BLaER1 treated with 17β-estradiol and CSF1 and Interleukin-3, amounts not matched to agents 10 nM and 100 nM (cell line): Measurements from ENCODE around the gene ASCC3.

Experiments
- H3K27ac ChIP-seq, 11 experiments: shearing (Covaris generic); formaldehyde crosslinking; 2 replicates each; pipeline ENCODE4 v1.8.1; 2022
- H3K27me3 ChIP-seq, 11 experiments: shearing (Covaris generic); formaldehyde crosslinking; 2 replicates each; pipeline ENCODE4 v1.8.1; 2022
- H3K36me3 ChIP-seq, 11 experiments: shearing (Covaris generic); formaldehyde crosslinking; 2 replicates each; pipeline ENCODE4 v1.8.1; 2022
- H3K4me1 ChIP-seq, 10 experiments: shearing (Covaris generic); formaldehyde crosslinking; 2 replicates each; pipeline ENCODE4 v1.8.1; 2022
- H3K4me2 ChIP-seq, 11 experiments: shearing (Covaris generic); formaldehyde crosslinking; 2 replicates each; pipeline ENCODE4 v1.8.1; 2022
- H3K4me3 ChIP-seq, 10 experiments: shearing (Covaris generic); formaldehyde crosslinking; 2 replicates each; pipeline ENCODE4 v1.8.1; 2022
- H3K9ac ChIP-seq, 11 experiments: shearing (Covaris generic); formaldehyde crosslinking; 2 replicates each; pipeline ENCODE4 v1.8.1; 2022
- H3K9me3 ChIP-seq, 11 experiments: shearing (Covaris generic); formaldehyde crosslinking; replicated peaks in 1 of 11; 2 replicates each; pipeline ENCODE4 v1.8.1; 2022
- H4K20me1 ChIP-seq, 11 experiments: shearing (Covaris generic); formaldehyde crosslinking; 2 replicates each; pipeline ENCODE4 v1.8.1; 2022
- Cebpa-rat ChIP-seq, 11 experiments: shearing (Covaris generic); IDR thresholded peaks; 2 replicates each; pipeline ENCODE4 v1.8.1; 2022

ASCC3 gene

GRCh38 chr6:100538086-100538485 is 343.0 kb downstream of the ASCC3 start:
- peaks cover 16 to 67% (median 41%) of the 10 kb centered on the region in 11 experiments; a peak in 21 of 22 replicates for H3K36me3 ChIP-seq
- no peaks in the 10 kb centered on the region for H3K9me3 ChIP-seq
- H3K9ac ChIP-seq = no peak overlapping the region
- H3K27me3 ChIP-seq = no peaks in the 10 kb centered on the region
- TF ChIP-seq Cebpa-rat (IDR thresholded peaks at IDR 0.05) = no peak
- no peak overlapping the region for H3K4me2 ChIP-seq
- no peaks in the 10 kb centered on the region; a peak in 1 of 22 replicates for H4K20me1 ChIP-seq
- H3K27ac ChIP-seq = no peak overlapping the region
- H3K4me1 ChIP-seq = no peaks in the 10 kb centered on the region
- H3K4me3 ChIP-seq = no peak overlapping the region

- H3K4me3 ChIP-seq = no peak overlapping the region
- H3K27me3 ChIP-seq = no peaks in the 10 kb centered on the region
- TF ChIP-seq Cebpa-rat (IDR thresholded peaks at IDR 0.05) = no peak
- no peak overlapping the region for H3K4me2 ChIP-seq
- H3K9ac ChIP-seq = no peak overlapping the region
- H3K4me1 ChIP-seq = no peaks in the 10 kb centered on the region
- no peaks in the 10 kb centered on the region for H4K20me1 ChIP-seq
- peaks cover 23 to 78% (median 36%) of the 10 kb centered on the region in 11 experiments; a peak in 21 of 22 replicates for H3K36me3 ChIP-seq
- H3K27ac ChIP-seq = no peak overlapping the region
- no peaks in the 10 kb centered on the region for H3K9me3 ChIP-seq
These were observed 362.5 kb downstream of the ASCC3 start for GRCh38 chr6:100518588-100518987.

GRCh38 chr6:100517633-100518032 is 363.5 kb downstream of the ASCC3 start:
- no peak for TF ChIP-seq Cebpa-rat (IDR thresholded peaks at IDR 0.05)
- Histone ChIP-seq H3K27ac (no peak overlapping the region), H3K4me2 (no peak overlapping the region), H3K4me1 (no peaks in the 10 kb centered on the region), H3K9me3 (no peaks in the 10 kb centered on the region), H3K4me3 (no peak overlapping the region), H3K9ac (no peak overlapping the region), H3K27me3 (no peaks in the 10 kb centered on the region), H4K20me1 (no peaks in the 10 kb centered on the region), H3K36me3 (peaks cover 26 to 81% (median 41%) of the 10 kb centered on the region in 11 experiments)

- no peak overlapping the region for H3K4me3 ChIP-seq
- no peaks in the 10 kb centered on the region for H4K20me1 ChIP-seq
- H3K36me3 ChIP-seq = peaks cover 32 to 81% (median 46%) of the 10 kb centered on the region in 11 experiments
- TF ChIP-seq Cebpa-rat (IDR thresholded peaks at IDR 0.05) = no peak
- H3K4me1 ChIP-seq = no peaks in the 10 kb centered on the region
- no peak overlapping the region for H3K27ac ChIP-seq
- no peak overlapping the region for H3K4me2 ChIP-seq
- H3K9me3 ChIP-seq = no peaks in the 10 kb centered on the region
- H3K9ac ChIP-seq = no peak overlapping the region
- H3K27me3 ChIP-seq = no peaks in the 10 kb centered on the region
These were observed 364.0 kb downstream of the ASCC3 start for GRCh38 chr6:100517106-100517505.

GRCh38 chr6:100514660-100515059 is 366.5 kb downstream of the ASCC3 start:
- Histone ChIP-seq H3K4me3 (no peak overlapping the region), H3K9ac (no peak overlapping the region), H3K27ac (no peak overlapping the region), H3K4me2 (no peak overlapping the region), H3K36me3 (peaks cover 51 to 86% (median 59%) of the 10 kb centered on the region in 11 experiments), H4K20me1 (no peaks in the 10 kb centered on the region), H3K27me3 (no peaks in the 10 kb centered on the region), H3K9me3 (no peaks in the 10 kb centered on the region), H3K4me1 (no peaks in the 10 kb centered on the region)
- TF ChIP-seq Cebpa-rat (IDR thresholded peaks at IDR 0.05) = no peak

- peaks cover 61 to 96% (median 72%) of the 10 kb centered on the region in 11 experiments for H3K36me3 ChIP-seq
- no peak overlapping the region for H3K9ac ChIP-seq
- no peaks in the 10 kb centered on the region for H3K9me3 ChIP-seq
- H3K27me3 ChIP-seq = no peaks in the 10 kb centered on the region
- no peak for TF ChIP-seq Cebpa-rat (IDR thresholded peaks at IDR 0.05)
- H3K4me3 ChIP-seq = no peak overlapping the region
- no peaks in the 10 kb centered on the region for H4K20me1 ChIP-seq
- no peak overlapping the region for H3K27ac ChIP-seq
- no peaks in the 10 kb centered on the region for H3K4me1 ChIP-seq
- H3K4me2 ChIP-seq = no peak overlapping the region
These were observed 368.8 kb downstream of the ASCC3 start for GRCh38 chr6:100512203-100512862.

GRCh38 chr6:100509101-100509500 is 372.0 kb downstream of the ASCC3 start:
- no peak overlapping the region for H3K4me3 ChIP-seq
- no peaks in the 10 kb centered on the region for H3K9me3 ChIP-seq
- H3K27me3 ChIP-seq = no peaks in the 10 kb centered on the region
- no peaks in the 10 kb centered on the region for H3K4me1 ChIP-seq
- H3K27ac ChIP-seq = no peak overlapping the region
- no peaks in the 10 kb centered on the region for H4K20me1 ChIP-seq
- H3K36me3 ChIP-seq = peaks cover 41 to 85% (median 57%) of the 10 kb centered on the region in 11 experiments
- TF ChIP-seq Cebpa-rat (IDR thresholded peaks at IDR 0.05) = no peak
- no peak overlapping the region for H3K4me2 ChIP-seq
- H3K9ac ChIP-seq = no peak overlapping the region

- H3K27me3 ChIP-seq = no peaks in the 10 kb centered on the region
- H3K9ac ChIP-seq = no peak overlapping the region
- no peaks in the 10 kb centered on the region for H3K4me1 ChIP-seq
- H3K27ac ChIP-seq = no peak overlapping the region
- H3K36me3 ChIP-seq = peaks cover 28 to 63% (median 43%) of the 10 kb centered on the region in 11 experiments
- no peak for TF ChIP-seq Cebpa-rat (IDR thresholded peaks at IDR 0.05)
- H3K9me3 ChIP-seq = no peaks in the 10 kb centered on the region
- H3K4me3 ChIP-seq = no peak overlapping the region
- H4K20me1 ChIP-seq = no peaks in the 10 kb centered on the region
- H3K4me2 ChIP-seq = no peak overlapping the region
These were observed 374.5 kb downstream of the ASCC3 start for GRCh38 chr6:100506651-100507050.

GRCh38 chr6:100504786-100505737 is 376.1 kb downstream of the ASCC3 start:
- H3K27ac ChIP-seq = no peak overlapping the region
- no peaks in the 10 kb centered on the region for H3K4me1 ChIP-seq
- H3K4me2 ChIP-seq = no peak overlapping the region
- H3K27me3 ChIP-seq = no peaks in the 10 kb centered on the region
- H4K20me1 ChIP-seq = no peaks in the 10 kb centered on the region
- no peaks in the 10 kb centered on the region for H3K9me3 ChIP-seq
- no peak overlapping the region for H3K4me3 ChIP-seq
- no peak for TF ChIP-seq Cebpa-rat (IDR thresholded peaks at IDR 0.05)
- peaks cover 19 to 47% (median 29%) of the 10 kb centered on the region in 11 experiments for H3K36me3 ChIP-seq
- no peak overlapping the region for H3K9ac ChIP-seq
